GM19238 (cell line): ENCODE data around the gene CKLF.
A peak's percentile ranks its signal among the peaks of the same experiment; 100 is the strongest.

Experiments
- DNase-seq: peaks from one replicate; pipeline ENCODE4 v3.0.0; 2011; ENCODE audit warnings: low spot score; ENCODE audit not compliant: insufficient read length

CKLF gene

DNA sequence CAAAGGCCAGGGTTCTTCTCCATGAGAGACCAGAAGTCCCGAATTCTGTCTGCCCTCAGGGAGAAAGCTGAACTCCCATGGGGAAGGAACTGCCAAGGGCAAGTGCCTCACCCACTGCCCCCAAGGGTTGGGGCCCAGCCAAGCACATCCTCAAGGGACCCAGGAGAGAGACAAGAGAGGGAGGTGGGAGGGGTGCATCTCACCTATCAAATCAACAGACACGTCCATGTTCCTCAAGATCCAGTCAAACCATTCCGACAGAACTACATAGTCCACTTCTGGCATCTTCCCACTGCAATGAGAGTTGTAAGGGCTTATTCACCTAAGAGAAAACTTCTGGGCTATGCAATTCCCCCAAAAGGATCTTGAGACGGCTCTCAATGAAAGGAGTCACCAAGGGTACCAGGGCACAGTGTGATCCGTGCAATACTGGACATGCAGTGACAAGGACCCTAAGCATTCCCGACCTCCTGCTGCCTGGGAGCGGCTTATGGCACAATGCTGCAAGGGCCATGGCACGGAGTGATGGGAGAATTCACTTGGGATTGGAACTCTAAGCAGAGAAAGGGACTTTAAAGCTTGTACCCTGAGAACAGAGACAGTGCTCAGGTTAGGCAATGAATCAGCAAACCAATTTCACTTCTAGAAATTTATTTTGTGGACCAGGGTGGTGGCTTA is 34.7 kb upstream of the CKLF start:
- DNase-seq: no peak

DNA sequence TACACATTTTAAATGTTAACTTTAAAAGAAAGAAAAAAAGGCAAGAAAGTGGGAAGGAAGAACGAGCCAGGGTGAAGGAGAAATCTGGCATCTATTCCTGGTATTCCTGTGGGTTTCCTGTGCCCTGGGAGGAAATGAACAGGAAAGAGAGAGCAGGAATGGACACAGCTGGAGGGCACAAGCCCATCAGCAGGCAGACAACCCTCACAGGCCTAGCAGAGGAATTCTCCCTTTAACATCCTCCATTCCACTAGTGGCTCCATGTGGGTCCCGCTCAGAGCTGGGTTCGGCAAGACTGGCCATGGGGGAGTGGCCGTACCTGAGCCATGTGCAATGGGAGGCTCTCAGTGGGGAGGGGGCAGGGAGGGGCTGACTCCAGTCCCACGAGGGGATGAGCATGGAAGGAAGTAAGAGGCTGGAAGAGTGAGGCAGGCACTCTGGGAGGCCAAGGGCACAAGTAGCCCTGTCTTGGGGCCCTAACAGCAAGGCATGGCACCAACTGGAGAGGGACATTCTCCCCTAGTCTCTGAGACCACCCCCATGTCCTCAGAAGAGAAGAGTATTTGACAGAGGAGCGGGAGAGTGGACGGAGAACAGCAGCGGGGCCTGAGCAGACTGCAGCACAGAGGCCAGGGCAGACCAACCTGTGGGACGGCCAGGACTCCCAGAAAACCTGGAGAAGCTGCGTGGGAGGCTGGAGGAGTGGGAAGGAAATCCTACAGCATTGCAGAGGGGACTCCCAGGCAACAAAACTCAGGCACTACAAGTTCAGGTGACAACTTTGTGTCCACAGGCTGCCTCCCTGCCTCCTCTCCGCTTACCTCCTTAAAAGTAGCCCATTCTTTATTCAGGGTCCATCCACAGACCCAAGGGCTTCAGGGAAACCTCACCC is 32.6 kb upstream of the CKLF start:
- DNase-seq: no peak

DNA sequence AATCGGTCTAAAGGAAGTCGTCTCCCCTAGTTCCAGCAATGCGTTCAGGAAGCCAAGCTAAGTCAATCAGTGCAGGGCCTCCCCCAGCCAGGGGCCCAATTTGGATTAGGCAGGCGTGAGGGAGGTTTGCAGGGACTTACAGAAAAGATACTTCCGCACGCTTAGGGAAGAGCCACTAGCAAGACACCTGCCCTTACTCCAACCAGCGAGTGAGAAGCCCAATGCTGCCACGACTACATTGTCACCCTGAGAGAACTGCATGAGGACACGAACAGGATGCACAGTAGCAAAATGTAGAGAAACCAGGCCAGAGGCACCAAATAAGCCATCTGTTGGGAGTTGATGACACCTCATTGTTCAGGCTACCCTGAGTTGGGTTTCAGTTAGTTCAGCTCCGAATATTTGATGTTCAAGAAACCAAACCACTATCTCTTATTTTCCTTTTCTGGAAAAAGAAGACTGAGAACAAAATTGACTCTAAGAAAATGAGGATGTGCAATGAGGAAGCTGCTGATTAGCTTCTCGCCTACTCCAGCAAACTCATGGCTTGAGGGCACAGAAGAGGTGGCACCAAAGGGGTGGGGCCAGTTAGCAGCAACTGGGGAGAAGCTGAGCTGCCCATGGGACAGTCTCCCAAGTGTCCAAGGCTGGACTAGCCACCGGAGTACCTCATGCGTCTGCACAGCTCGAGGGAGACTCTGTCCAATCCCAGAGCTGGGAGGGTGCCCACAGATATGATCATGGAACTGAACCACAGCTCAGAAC is 31.8 kb upstream of the CKLF start:
- no peak for DNase-seq

DNA sequence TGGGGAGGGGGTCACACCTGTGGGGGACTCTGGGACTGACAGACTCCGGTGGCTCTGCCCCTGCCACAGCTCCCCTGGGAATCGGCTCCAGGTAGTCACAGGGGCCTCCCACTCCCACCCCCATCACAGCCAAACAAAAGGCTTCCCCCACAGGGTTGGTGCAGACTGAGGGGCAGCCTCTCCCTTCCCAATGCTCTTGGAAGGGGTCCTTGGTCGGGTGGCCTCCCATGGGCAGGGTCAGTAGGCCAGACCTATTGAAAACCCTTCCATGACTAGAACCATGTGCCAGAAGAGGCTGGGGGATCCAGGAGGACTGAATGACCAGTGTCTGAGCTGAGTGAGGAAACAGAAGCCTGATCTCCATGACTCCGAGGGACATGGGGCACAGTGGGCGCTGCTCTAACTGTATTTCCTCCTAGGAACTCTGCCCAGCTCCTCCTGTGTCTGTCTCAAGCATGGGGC is 31.1 kb upstream of the CKLF start:
- no peak for DNase-seq

GRCh38 chr16:66521951-66522771 is 30.2 kb upstream of the CKLF start:
- no peak for DNase-seq

- no peak for DNase-seq
Observed at GRCh38 chr16:66522816-66523590, 29.4 kb upstream of the CKLF start.

GRCh38 chr16:66523861-66524354 is 28.5 kb upstream of the CKLF start:
- no peak for DNase-seq

DNA sequence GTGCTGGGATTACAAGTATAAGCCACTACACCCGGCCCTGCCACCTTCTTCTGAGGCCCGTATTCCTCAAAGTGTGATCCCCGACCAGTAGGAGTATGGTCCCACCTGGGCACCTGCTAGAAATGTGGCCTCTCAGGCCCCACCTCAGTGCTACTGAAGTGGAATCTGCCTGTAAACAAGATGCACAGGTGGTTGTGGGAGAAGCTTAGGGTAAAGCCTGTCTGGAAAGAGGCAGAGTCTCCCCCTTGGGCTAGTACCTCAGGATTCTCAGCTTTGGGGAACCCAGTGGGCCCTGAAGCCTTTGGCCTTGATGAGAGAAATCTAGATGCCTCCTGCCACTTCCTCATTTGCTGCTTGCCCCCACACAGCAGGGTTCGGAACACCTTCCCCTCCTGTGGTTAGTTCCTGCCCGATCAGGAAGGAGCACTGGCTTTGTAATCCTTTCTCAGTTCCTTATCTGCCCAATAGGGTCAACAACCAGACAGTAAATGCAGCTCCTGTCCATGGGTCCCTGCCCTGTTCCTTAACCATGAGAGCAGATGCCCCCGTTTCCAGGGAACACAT is 27.7 kb upstream of the CKLF start:
- peak; percentile 35 for DNase-seq

- DNase-seq: no peak
Observed at GRCh38 chr16:66525396-66526180, 26.8 kb upstream of the CKLF start.

DNA sequence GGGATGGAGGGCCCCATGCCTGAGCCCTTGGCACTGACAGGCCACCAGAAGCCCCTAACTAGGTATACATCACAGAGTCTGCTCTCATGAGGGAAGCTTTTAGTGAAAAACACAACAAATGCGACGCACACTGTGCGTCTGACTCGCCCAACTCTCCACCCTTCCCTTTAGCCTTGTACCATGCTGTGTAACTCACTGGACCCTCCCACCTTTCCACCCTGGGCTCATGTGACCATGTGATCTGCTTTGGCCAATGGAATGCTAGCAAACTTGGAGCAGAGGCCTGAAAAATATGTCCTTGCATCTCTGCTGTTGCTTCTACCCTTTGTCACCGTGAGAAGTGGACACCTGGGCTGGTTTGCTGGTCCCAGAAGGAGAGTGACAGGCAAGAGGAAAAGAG is 24.1 kb upstream of the CKLF start:
- DNase-seq: no peak

- no peak for DNase-seq
Observed at GRCh38 chr16:66529475-66529874, 22.9 kb upstream of the CKLF start.

DNA sequence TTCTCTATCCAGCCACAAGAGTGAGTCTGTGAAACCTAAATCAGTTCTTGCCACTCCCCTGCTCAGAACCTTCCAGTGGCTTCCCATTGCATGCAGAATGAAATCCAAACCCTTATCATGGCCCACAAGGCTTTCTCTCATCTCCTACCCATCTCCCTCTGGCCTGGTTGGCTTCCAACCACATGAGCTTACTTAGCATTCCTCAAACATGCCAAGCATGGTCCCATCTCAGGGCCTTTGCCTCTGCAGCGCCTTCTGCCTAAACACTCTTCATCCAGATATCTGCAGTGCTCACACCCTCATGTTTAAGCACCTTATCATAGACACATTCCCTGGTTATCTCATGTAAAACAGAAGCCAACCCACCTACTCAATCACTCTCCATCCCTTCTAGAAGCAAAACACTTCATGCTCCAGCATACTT is 18.0 kb upstream of the CKLF start:
- DNase-seq: no peak

- DNase-seq: no peak
Observed at GRCh38 chr16:66536525-66536924, 15.9 kb upstream of the CKLF start.

GRCh38 chr16:66537236-66537635 is 15.1 kb upstream of the CKLF start:
- no peak for DNase-seq

GRCh38 chr16:66538910-66539309 is 13.5 kb upstream of the CKLF start:
- no peak for DNase-seq

DNA sequence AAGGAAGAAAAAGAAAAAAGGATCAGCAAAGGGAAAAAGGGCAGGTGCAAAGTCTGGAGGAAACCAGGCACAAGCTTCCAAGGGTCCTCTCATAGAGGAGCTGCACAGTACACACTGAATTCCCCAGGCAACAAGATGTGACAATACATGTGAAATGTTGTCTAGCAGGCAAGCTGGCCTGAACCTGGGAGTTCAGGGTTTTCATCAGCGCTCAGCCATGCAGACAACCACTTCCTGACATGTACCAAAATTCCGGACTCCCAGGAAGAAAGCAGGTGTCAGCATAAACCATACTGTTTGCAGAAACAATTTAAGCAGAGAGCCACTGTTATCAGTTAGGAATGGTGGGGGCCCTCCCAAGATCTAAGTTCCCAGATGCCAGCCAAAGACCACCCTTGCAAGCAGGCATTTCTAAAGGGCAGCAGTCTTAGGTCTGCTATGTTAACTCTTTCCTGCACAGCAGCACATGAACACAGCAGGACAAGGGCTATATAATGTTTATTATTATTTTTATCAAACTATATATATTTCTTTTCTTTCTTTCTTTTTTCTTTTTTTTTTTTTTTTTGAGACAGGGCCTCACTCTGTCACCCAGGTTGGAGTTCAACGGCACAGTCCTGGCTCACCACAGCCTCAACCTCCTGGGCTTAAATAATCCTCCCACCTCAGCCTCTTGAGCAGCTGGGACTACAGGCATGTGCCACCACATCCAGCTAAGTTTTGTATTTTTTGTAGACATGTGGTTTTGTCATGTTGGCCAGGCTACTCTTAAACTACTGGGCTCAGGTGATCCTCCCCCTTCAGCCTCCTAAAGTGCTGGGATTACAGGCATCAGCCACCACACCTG is 12.5 kb upstream of the CKLF start:
- no peak for DNase-seq

GRCh38 chr16:66541388-66542355 is 10.7 kb upstream of the CKLF start:
- no peak for DNase-seq
